H7 (cell line): Measurements from ENCODE around the gene TTF1. TPM values are rescaled to one million over a fixed set of nuclear protein-coding genes. Genes with fewer than 3 reads are reported as not detected.
"Not testable (repeated sequence)": the region's sequence is repeated elsewhere in the genome, so short reads cannot be mapped to it uniquely, and the experiment has no call there.

Experiments used
- DNase-seq: peaks from one replicate; pipeline ENCODE4 v3.0.0; 2012
- H3K27me3 ChIP-seq: 2 replicates; pipeline ENCODE4 v1.6.0; 2011; ENCODE audit warnings: mild to moderate bottlenecking, low read length; ENCODE audit not compliant: control insufficient read depth, insufficient read depth
- H3K36me3 ChIP-seq: replicated peaks from 2 replicates; pipeline ENCODE4 v1.5.1; 2011; ENCODE audit warnings: low read length; ENCODE audit not compliant: control insufficient read depth, insufficient read depth
- H3K4me3 ChIP-seq: 2 replicates; pipeline ENCODE4 v1.5.1; 2011; ENCODE audit warnings: low read depth, mild to moderate bottlenecking, control low read depth, low read length, moderate library complexity; ENCODE audit not compliant: insufficient read depth
- total RNA-seq: library from RNA; depleted of rRNA; stranded (reverse); fragments of >200 nt; shearing (Covaris generic); gene quantifications from 2 replicates; pipeline ENCODE4 v1.2.3, GENCODE V29; 2014

The TTF1 gene
- total RNA-seq, 1 experiment from 2014 or later = 14.5 TPM

DNA sequence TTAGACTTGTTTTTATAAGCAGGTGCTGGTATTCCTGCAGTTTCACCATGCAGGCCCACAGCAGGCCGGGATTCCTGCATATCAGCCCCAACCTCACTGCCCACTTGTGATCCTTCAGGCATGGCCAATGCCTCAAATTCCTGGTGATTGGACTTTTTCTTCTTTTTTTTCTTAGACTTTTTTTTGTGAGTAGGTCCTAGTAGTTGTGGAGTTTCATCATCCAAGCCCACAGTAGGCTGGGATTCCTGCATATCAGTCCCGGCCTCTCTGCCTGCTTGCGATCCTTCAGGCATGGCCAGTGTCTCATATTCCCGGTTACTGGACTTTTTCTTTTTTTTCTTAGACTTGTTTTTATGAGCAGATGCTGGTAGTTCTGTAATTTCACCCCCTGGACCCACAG is 4.8 kb downstream of the TTF1 start:
- H3K36me3 ChIP-seq = peaks cover 21% of the 10 kb centered on the region
- no peak overlapping the region for H3K4me3 ChIP-seq
- no peak for DNase-seq
- no peaks in the 10 kb centered on the region for H3K27me3 ChIP-seq

DNA sequence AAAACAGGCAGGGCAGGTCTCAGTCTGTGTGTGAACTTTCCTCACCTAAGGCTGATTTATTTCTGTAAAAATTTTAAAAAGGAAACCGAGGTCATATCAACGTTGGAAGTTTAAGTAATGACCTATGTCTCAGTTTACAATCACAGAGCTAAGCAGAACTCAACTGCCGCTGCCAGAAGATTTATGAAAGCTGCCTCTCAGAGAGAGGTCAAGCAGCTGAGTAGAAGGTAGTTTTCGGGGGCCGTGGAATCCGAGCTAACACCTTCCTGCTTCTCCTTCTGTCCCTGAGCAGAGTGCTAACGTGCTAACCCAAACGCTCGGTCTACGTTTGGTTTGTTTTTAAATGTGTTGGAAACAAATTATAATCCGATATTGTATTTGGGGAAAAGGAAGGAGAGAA is 11.1 kb downstream of the TTF1 start:
- DNase-seq = no peak
- peaks cover 38% of the 10 kb centered on the region for H3K36me3 ChIP-seq
- H3K27me3 ChIP-seq = no peaks in the 10 kb centered on the region
- no peak overlapping the region for H3K4me3 ChIP-seq

DNA sequence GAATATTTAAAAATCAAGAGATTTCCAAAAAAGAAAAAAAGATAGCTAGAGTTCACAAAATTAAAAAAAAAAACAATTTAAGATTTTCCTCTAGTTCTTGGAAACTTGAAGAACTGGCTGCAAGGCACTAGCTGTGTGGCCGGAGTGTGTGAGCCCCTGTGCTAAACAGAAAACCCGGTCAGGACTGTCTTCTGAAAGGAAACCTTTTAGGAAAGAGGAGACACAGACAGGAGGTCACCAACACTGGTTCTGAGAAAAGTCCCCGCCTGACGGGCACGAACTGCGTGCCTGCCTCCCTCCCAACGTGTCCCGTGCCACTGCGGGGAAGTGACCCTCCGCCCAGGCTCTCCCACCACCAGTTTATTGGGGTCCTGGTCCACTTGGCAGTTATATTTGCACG is 15.2 kb downstream of the TTF1 start:
- peaks cover 38% of the 10 kb centered on the region for H3K36me3 ChIP-seq
- DNase-seq = no peak

DNA sequence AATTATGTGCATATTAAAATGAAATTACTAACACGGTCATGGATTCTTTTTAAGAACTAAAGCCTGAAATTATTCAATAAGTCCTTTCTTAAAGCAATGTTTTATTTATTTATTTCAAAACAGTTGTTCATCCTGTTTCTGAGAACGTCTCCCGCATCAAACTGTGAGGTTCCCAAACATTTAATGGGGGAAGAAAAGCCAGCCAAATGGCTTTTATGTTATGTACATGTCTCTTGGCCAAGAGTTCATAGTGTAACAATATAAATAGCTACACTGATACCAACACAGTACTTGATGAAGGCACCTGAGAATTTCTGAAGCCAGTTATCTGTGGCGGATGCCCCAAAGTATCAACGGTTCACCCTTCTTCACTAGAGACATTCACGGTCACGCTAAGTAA is 15.7 kb downstream of the TTF1 start:
- DNase-seq = no peak
- Histone ChIP-seq H3K36me3 (peaks cover 36% of the 10 kb centered on the region), H3K27me3 (no peaks in the 10 kb centered on the region), H3K4me3 (no peak overlapping the region)

More for the DNA sequence above, 15.2 kb downstream of the TTF1 start:
- no peak overlapping the region for H3K4me3 ChIP-seq
- no peaks in the 10 kb centered on the region for H3K27me3 ChIP-seq

DNA sequence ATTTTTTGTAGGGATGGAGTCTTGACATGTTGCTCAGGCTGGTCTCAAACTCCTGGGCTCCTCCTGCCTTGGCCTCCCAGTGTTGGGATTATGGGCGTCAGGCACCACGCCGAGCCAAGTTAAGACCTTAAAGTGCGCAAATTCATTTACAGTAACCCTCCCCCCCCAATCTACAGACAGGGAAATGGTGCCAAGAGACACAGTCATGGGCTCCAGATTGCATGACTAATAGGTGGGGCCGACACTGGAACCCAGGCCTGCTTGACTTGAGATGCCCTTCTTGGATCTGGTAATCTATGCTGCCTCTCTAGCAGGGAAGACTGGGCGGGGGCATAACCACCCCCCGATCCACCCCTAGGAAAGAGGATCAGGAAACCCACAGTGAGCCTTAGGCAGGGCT is 19.5 kb downstream of the TTF1 start:
- Histone ChIP-seq H3K36me3 (peaks cover 34% of the 10 kb centered on the region), H3K4me3 (no peak overlapping the region), H3K27me3 (no peaks in the 10 kb centered on the region)
- no peak for DNase-seq

DNA sequence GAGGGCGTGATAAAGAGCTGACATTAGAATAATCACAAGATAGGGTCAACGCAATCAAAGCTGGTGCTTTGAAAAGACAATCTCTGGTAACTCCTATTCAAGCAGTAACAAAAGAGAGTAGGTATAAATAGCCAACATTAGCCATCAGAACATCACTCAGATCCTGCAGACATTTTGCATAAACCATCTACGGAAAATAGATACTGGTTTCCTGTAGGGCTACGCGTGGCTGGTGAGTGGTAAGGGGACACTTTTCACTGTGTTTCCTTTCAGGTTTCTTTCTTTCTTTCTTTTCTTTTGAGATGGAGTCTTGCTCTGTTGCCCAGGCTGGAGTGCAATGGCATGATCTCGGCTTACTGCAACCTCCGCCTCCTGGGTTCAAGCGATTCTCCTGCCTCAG is 22.3 kb downstream of the TTF1 start:
- peaks cover 24% of the 10 kb centered on the region for H3K36me3 ChIP-seq

DNA sequence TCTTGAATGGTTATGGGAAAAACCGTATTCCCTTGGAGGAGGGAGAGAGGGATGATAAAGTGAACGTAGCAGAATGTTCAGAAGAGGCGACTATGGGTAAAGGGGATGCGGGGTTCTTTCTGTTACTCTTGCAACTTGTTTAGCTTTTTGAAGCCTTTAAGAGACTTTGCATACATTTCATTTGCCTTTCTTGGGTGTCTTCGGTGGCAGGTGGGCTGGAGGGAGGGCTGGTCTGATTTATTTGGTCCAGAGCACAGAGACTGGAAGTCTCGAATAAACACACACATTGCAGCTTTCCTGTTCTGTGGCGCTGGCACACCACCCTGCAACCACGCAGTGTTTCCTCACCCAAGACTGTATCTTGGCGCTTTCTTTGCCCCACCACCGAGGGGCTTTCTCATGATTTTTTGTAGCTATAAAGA is 23.2 kb downstream of the TTF1 start:
- Histone ChIP-seq H3K27me3 (no peaks in the 10 kb centered on the region), H3K36me3 (peaks cover 26% of the 10 kb centered on the region), H3K4me3 (no peak overlapping the region)
- DNase-seq = no peak

More for the DNA sequence above, 22.3 kb downstream of the TTF1 start:
- H3K27me3 ChIP-seq = no peaks in the 10 kb centered on the region
- no peak for DNase-seq
- no peak overlapping the region for H3K4me3 ChIP-seq

DNA sequence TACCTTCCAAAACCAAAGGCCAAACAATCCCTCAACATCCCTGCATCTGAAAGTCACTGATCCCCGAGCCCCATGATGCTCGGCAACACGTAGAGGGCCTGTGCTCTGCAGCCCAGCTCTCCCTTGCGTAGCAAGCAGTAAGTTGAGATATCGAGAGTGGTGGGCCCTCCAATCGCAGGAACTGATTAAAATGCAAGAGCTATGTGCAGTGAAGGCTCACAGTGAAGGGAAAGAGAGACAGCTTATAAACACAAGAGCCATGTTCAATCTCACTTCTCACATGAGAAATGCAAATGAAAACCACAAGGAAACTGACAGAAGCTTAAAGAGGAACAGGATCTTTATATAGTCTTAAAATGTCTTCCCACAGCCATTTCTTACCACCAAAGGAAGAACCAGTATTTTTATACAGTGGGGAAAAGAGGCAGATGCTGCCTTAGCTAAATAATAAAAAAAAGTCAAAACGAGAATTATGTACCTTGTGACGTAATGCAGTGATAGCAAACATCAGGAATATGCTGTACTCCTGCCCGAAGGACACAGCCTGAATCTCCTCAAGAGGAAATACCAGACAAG is 24.6 kb downstream of the TTF1 start:
- no peaks in the 10 kb centered on the region for H3K27me3 ChIP-seq
- DNase-seq = no peak
- H3K36me3 ChIP-seq = peaks cover 30% of the 10 kb centered on the region
- H3K4me3 ChIP-seq = no peak overlapping the region

DNA sequence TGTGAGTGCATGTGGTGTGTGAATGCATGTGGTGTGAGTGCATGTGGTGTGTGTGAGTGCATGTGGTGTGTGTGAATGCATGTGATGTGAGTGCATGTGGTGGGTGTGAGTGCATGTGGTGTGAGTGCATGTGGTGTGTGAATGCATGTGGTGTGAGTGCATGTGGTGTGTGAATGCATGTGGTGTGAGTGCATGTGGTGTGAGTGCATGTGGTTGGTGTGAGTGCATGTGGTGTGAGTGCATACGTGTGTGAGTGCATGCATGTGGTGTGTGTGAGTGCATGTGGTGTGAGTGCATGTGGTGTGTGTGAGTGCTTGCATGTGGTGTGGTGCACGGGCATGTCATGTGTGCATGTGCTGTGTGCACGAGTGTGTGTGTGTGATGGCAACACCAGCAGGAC is 28.2 kb downstream of the TTF1 start:
- H3K4me3 ChIP-seq, H3K27me3 ChIP-seq, DNase-seq: not testable (repeated sequence)
- peaks cover 23% of the 10 kb centered on the region for H3K36me3 ChIP-seq

DNA sequence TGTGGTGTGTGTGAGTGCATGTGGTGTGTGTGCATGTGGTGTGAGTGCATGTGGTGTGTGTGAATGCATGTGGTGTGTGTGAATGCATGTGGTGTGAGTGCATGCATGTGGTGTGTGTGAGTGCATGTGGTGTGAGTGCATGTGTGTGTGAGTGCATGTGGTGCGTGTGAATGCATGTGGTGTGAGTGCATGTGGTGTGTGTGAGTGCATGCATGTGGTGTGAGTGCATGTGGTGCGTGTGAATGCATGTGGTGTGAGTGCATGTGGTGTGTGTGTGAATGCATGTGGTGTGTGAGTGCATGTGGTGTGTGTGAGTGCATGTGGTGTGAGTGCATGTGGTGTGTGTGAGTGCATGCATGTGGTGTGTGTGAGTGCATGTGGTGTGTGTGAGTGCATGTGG is 28.9 kb downstream of the TTF1 start:
- DNase-seq, H3K27me3 ChIP-seq, H3K4me3 ChIP-seq: not testable (repeated sequence)
- H3K36me3 ChIP-seq = peaks cover 22% of the 10 kb centered on the region

DNA sequence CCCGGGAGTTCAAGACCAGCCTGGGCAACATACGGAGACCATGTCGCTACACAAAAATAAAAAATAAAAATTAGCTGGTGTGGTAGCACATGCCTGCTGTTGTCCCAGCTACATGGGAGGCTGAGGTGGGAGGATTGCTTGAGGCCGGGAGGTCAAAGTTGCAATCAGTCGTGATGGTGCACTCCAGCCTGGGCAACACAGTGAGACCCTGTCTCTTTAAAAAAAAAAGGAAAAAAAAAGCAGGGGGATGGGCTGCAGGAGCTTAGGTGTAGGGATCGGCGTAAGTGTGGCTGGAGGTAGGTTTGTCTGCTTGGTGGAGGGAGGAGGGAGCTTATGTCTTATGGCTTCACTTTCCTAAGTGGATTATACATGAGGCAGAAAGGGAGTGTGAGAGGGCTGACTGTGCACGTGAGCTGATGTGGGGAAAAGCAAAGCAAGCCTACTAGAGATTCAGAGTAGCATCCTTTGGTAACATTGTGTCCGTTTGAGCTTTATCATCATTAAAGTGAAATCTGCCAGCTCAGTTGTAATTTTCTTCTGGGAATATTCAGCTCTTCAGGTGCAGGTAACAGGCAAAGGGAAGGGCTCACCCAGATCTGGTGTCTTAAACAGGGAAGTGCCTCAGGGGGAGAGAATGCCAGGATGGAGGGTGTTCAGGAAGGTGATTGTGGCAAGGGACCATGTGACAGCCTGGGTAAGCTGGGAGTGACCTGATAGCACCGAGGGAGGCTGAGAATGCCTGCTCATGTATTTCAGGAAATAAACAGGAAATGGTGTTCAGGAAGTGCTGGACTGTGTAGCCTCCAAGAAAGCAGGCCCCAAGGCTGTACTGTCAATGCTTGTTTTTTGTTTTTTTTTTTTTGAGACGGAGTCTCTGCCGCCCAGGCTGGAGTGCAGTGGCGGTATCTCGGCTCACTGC is 34.2 kb downstream of the TTF1 start:
- Histone ChIP-seq H3K4me3 (no peak overlapping the region), H3K36me3 (peaks cover 7% of the 10 kb centered on the region), H3K27me3 (no peaks in the 10 kb centered on the region)
- DNase-seq = no peak

DNA sequence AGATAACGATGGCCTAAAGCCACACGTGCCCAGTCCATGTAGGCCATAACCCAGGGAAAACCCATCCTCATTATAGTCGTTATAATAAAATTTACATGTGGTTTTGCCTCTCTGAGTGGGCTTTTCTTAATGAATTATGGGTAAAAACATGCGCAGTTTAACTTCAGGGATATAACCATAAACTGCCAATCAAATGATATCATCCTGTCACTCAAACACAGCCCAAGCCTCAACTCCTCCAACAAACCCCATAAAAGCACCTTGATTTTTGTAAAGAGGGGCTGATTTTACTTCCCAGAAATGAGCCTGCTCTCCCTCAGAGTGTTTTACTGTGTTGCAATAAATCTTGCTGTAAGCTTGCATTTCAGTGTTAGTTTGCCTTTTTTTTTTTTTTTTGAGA is 36.0 kb downstream of the TTF1 start:
- H3K27me3 ChIP-seq = no peaks in the 10 kb centered on the region
- no peak overlapping the region for H3K4me3 ChIP-seq
- no peak for DNase-seq

DNA sequence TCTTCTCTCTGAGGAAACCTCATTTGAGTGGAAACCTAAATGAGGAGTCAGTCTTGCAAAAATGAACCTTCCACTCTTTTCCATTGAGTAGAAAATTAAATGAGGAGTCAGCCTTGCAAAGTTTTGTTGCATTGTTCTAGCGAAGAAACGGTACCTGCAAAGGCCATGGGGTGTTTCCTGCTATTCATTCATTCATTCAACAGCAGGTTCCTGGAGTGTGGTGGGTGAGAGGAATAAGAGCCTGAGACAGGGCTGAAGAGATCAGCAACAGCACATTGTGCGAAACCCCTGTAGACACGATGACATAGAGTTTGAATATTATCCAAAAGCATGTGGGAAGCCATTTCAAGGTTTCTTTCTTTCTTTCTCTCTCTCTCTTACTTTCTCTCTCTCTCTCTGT is 37.2 kb downstream of the TTF1 start:
- Histone ChIP-seq H3K4me3 (no peak overlapping the region), H3K36me3 (no peaks in the 10 kb centered on the region), H3K27me3 (no peaks in the 10 kb centered on the region)
- DNase-seq = no peak

More for the DNA sequence above, 36.0 kb downstream of the TTF1 start:
- no peaks in the 10 kb centered on the region; the same call in 1 of the 2 replicates for H3K36me3 ChIP-seq

DNA sequence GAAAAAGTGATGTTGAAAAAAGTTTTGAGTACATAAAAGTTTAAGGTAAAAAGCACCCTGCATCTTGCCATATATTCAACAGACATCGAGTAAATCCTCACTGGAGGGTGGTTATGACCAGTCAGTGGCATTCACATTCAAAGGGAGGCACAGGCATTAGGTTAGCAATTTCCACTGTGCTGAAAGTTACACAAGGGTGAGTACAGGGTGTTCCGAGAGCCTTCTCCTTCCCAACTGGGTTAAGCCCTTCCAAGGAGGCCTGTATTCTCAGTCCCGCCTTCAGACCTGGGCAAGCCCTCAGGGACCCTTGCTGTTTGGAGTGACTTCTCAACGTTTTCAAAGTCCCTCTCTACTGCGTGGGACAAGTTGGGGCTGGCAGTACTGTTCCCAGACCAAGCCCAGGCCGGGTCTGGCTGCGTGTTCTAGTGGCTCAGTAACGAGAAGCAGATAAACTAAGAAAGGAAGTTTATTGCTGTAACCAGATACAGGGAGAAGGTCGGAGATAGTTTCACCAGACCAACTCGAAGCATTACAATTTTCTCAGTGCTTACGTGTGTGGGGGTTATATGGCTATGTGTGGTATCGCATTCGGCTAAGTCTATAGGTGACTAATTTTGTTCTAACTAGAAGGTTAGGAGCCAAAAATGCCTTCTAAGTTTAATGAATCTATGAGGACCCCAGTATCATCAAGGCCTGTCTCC is 38.9 kb downstream of the TTF1 start:
- no peak for DNase-seq
- Histone ChIP-seq H3K27me3 (no peaks in the 10 kb centered on the region), H3K36me3 (no peaks in the 10 kb centered on the region), H3K4me3 (no peak overlapping the region)

DNA sequence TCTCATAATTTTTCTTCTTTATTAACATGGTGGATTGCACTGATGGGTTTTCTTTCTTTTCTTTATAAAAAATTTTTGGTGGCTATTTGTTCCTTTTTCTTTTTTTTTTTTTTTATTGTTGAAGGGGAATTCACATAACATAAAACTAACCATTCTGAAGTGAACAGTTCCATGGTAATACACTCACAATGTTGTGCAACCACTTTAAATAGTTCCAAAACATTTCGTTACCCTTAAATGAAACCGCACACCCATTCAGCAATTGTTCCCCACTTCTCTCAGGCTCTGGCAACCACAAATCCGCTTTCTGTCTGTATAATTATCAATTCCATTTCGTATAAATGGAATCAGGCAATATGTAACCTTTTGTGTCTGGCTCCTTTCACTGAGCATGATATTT is 40.2 kb downstream of the TTF1 start:
- H3K36me3 ChIP-seq = no peaks in the 10 kb centered on the region
- no peak overlapping the region for H3K4me3 ChIP-seq
- no peaks in the 10 kb centered on the region for H3K27me3 ChIP-seq
- no peak for DNase-seq
